Stomach (tissue), 9 donors: ENCODE data around the gene SF3B1. TPM values are rescaled to one million over a fixed set of nuclear protein-coding genes. Genes with fewer than 3 reads are reported as not detected.
A peak's percentile ranks its signal among the peaks of the same experiment; 100 is the strongest.
"Not testable (repeated sequence)": the region's sequence is repeated elsewhere in the genome, so short reads cannot be mapped to it uniquely, and the experiment has no call there.

Experiments
- DNase-seq, 2 donors: peaks; one replicate each; pipeline versions ENCODE4 v3.0.0 to v3.0.0-alpha.2; 2013 to 2019
- H3K27ac ChIP-seq, 5 donors: fragments of 200-600 bp in 4 of 5; sonication (generic) in 4 of 5; one replicate each; pipeline ENCODE4 v1.5.1; 2013 to 2019; ENCODE audit warnings: mild to moderate bottlenecking in 1 of 5, moderate library complexity in 1 of 5
- H3K27me3 ChIP-seq, 3 donors: fragments of 200-600 bp; sonication (generic); one replicate each; pipeline ENCODE4 v1.5.1; 2017 to 2019; ENCODE audit warnings: mixed run types in 1 of 3
- H3K36me3 ChIP-seq, 4 donors: fragments of 200-600 bp; sonication (generic); 1 replicate in 3 of 4; 2 replicates in 1 of 4; pipeline ENCODE4 v1.5.1; 2016 to 2019
- H3K4me1 ChIP-seq, 4 donors: fragments of 200-600 bp; sonication (generic); one replicate each; pipeline ENCODE4 v1.5.1; 2016 to 2019
- H3K4me3 ChIP-seq, 4 donors: fragments of 200-600 bp; sonication (generic) in 3 of 4; one replicate each; pipeline ENCODE4 v1.5.1; 2016 to 2019; ENCODE audit warnings: mild to moderate bottlenecking in 1 of 4
- H3K9me3 ChIP-seq, 4 donors: fragments of 200-600 bp; sonication (generic); one replicate each; pipeline ENCODE4 v1.5.1; 2016 to 2019
- EP300 ChIP-seq: sonication (generic); formaldehyde crosslinking; IDR thresholded peaks from one replicate; pipeline ENCODE4 v1.6.1; 2017; ENCODE audit warnings: antibody characterized with exemption
- POLR2A ChIP-seq, 4 donors: fragments of 450-650 bp; IDR thresholded peaks; one replicate each; pipeline ENCODE4 v1.6.1; 2016; ENCODE audit warnings: antibody characterized with exemption in 4 of 4, control low read depth in 2 of 4, mild to moderate bottlenecking in 1 of 4, moderate library complexity in 1 of 4
- POLR2AphosphoS5 ChIP-seq, 3 donors: sonication (generic); formaldehyde crosslinking; IDR thresholded peaks; one replicate each; pipeline ENCODE4 v1.6.1; 2016; ENCODE audit warnings: antibody characterized with exemption in 3 of 3
- WGBS, 5 donors: extraction: QIAGEN DNeasy Blood & Tissue Kit in 3 of 5; methylation state at CpG; one replicate each; pipeline versions ENCODE4 v1.1.5 to v1.1.7; 2013 to 2018; 5-methylcytosine and 5-hydroxymethylcytosine counted together
- intact Hi-C: fragments of 100-400 bp; cut with DNase I; formaldehyde crosslinking; loops from one replicate; pipeline ENCODE4 v1.15.1; 2023; ENCODE audit warnings: low total_unique reads
- polyA plus RNA-seq, 3 donors: library from polyadenylated mRNA; stranded (reverse); fragments of 200-250 nt; gene quantifications; one replicate each; pipeline ENCODE4 v1.2.3, GENCODE V29; 2013
- total RNA-seq, 5 donors: library from RNA; depleted of rRNA; stranded (reverse); fragments of >200 nt; gene quantifications; one replicate each; pipeline versions ENCODE4 v1.1.0 to v1.2.3, GENCODE V29; 2014 to 2016
- TF ChIP-seq, protein P1 (sequence below), 7 experiments: fragments of 450-650 bp in 4 of 7; fragments of 200-600 bp in 3 of 7; sonication (generic) in 3 of 7; IDR thresholded peaks; one replicate each; pipeline ENCODE4 v1.5.1; 2016 to 2019; ENCODE audit warnings: antibody characterized with exemption in 7 of 7, control low read depth in 2 of 7, mild to moderate bottlenecking in 1 of 7
- donor health status: healthy with polysubstance abuse.
- donor health status: Bipolar disorder and iron deficiency.
- donor health status: healthy.

The SF3B1 gene
- total and polyA plus RNA-seq, 8 donors = 47.4 to 520 (median 245) TPM

DNA sequence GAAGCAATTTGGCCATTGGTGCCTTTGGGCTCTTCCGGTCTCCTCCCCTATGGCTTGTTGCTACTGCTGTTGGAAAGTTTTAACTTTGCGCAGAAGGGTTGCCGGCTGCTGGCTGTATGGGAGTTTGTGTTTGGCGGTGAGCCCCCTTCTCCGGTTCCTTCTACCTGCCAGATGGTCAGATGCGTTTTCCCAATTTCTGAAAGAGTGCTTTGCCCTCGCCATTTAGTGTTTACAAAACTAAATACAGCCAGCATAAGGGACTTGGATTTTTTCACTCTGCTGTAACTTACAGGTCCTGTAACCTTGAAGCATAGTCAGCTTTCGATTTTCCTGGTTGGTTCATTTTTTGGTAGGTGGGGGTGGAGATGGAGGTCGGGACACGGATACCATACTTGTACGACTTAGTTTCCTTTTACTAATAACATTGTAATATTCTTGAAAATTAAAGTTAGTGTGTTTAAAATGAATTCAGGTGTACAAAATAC, 19.1 kb upstream of the SF3B1 start:
- Histone ChIP-seq H3K27ac (peak overlapping the region; percentile 97 to 99 (median 99)), H3K27me3 (no peaks in the 10 kb centered on the region), H3K36me3 (peaks cover 0 to under 1% (median 0%) of the 10 kb centered on the region in 4 donors), H3K4me3 (peak overlapping the region; percentile 60 to 76 (median 66)), H3K4me1 (peaks cover 12 to 50% (median 34%) of the 10 kb centered on the region in 4 donors), H3K9me3 (no peaks in the 10 kb centered on the region)
- WGBS, 5 donors = 0 to 2% (median 0%) methylated on average over 11 of the region's 11 CpGs
- TF ChIP-seq POLR2AphosphoS5 (IDR thresholded peaks at IDR 0.05) = peak; percentile 58 to 82 (median 66)
- TF ChIP-seq EP300 = no peak
- TF ChIP-seq POLR2A (IDR thresholded peaks at IDR 0.05) = no peak
- intact Hi-C loops = no loop called here
- DNase-seq = peak; percentile 70 to 94

DNA sequence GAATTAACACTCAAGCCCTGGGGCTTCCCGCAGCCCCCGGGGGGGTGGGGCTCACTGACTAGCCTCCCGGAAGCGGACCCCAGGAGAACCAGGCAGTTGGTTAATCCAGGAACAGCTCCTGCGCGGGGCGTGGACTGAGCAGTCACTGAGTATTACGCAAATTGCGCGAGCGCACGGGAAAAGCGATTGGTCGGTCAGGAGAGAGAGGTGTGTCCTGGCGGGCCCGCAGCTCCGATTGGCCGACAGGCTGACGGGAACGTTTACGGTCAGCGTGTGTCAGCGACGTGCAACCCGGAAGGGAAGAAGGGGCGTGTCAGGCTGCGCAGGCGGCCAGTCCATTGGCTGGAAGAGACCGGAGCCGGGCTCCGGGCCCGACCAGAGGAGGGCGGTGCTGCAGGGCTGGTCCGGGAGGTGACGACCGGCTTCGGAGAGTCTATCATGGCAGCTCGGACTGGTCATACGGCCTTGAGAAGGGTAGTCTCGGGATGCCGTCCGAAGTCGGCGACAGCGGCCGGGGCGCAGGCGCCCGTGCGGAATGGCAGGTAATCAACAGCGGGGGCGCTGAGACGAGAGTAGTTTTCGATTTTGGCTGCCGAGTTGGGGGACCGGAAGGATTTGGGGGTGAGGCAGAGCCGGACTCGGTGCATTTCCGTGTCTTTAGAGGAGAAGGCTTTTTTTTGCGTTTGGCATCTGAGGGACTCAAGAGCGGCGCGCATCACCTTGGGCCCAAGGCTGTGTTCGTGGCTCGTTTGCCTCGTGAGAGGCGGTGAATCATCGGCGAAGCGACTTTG, 18.5 kb upstream of the SF3B1 start, which contains the start of gene COQ10B:
Gene COQ10B (plus strand): TSS at position 430 of the 791 bp plus-strand sequence. CDS start 9 bp downstream, at position 439.
- no peaks in the 10 kb centered on the region for H3K9me3 ChIP-seq
- peak; percentile 99 to 100 for DNase-seq
- TF ChIP-seq EP300 = no peak
- TF ChIP-seq, protein P1, sequence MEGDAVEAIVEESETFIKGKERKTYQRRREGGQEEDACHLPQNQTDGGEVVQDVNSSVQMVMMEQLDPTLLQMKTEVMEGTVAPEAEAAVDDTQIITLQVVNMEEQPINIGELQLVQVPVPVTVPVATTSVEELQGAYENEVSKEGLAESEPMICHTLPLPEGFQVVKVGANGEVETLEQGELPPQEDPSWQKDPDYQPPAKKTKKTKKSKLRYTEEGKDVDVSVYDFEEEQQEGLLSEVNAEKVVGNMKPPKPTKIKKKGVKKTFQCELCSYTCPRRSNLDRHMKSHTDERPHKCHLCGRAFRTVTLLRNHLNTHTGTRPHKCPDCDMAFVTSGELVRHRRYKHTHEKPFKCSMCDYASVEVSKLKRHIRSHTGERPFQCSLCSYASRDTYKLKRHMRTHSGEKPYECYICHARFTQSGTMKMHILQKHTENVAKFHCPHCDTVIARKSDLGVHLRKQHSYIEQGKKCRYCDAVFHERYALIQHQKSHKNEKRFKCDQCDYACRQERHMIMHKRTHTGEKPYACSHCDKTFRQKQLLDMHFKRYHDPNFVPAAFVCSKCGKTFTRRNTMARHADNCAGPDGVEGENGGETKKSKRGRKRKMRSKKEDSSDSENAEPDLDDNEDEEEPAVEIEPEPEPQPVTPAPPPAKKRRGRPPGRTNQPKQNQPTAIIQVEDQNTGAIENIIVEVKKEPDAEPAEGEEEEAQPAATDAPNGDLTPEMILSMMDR (IDR thresholded peaks at IDR 0.05) = peak in 2 of 7 experiments; percentile 20 to 42
- TF ChIP-seq POLR2AphosphoS5 (IDR thresholded peaks at IDR 0.05) = peak; percentile 92 to 96 (median 95)
- peak in 2 of 4 donors; percentile 72 to 85 for TF ChIP-seq POLR2A (IDR thresholded peaks at IDR 0.05)
- peak within 1 kb of the TSS; percentile 60 to 76 (median 66) for H3K4me3 ChIP-seq
- H3K4me1 ChIP-seq = peaks cover 12 to 44% (median 31%) of the 10 kb centered on the region in 4 donors
- H3K36me3 ChIP-seq = no peaks in the 10 kb centered on the region
- 0 to 1% (median 0%) methylated on average over 66 to 70 of the region's 70 CpGs for WGBS, 5 donors
- peak within 1 kb of the TSS; percentile 97 to 99 (median 99) for H3K27ac ChIP-seq
- H3K27me3 ChIP-seq = no peaks in the 10 kb centered on the region
- intact Hi-C loops = no loop called here

DNA sequence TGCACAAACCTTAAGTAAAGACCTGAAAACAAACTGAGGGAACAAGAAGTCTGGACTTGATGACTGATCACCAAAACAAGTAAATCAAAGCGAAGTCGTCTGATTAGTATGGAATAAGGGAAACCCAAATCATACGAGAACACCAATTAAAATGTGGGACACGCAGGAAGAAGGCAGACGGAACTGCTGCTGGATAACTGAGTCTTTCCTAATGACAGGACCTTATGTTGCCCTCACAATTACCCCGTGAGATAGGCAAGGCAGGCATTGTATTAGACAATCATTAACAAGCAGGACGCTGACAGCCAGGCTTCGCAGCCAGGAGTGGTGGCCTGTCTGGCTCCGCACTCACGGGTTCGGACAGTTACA, 17.9 kb upstream of the SF3B1 start:
- WGBS, 5 donors = 1 to 4% (median 3%) methylated on average over 6 to 11 of the region's 11 CpGs

DNA sequence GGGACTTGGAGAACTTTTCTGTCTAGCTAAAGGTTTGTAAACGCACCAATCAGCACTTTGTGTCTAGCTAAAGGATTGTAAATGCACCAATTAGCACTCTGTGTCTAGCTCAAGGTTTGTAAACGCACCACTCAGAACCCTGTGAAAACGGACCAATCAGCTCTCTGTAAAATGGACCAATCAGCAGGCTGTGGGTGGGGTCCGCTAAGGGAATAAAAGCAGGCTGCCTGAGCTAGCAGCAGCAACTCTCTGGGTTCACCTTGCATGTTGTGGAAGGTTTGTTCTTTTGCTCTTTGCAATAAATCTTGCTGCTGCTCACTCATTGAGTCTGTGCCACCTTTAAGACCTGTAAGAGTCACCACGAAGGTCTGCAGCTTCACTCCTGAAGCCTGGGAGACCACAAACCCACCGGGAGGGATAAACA, 16.1 kb upstream of the SF3B1 start:
- H3K27me3 ChIP-seq, H3K9me3 ChIP-seq, H3K36me3 ChIP-seq, intact Hi-C loops, DNase-seq, H3K4me3 ChIP-seq, H3K27ac ChIP-seq: not testable (repeated sequence)
- peaks cover 12 to 22% (median 18%) of the 10 kb centered on the region in 4 donors for H3K4me1 ChIP-seq
- WGBS, 5 donors = 82 to 90% (median 87%) methylated on average over 6 of the region's 6 CpGs

More for the DNA sequence above, 17.9 kb upstream of the SF3B1 start:
- Histone ChIP-seq H3K9me3 (no peaks in the 10 kb centered on the region), H3K27me3 (no peaks in the 10 kb centered on the region), H3K4me3 (peak overlapping the region; percentile 60 to 76 (median 66)), H3K36me3 (no peaks in the 10 kb centered on the region), H3K4me1 (peaks cover 12 to 38% (median 28%) of the 10 kb centered on the region in 4 donors), H3K27ac (peak overlapping the region; percentile 95 to 99 (median 99))
- no peak for DNase-seq
- TF ChIP-seq EP300 (peak; percentile 17), POLR2AphosphoS5 (IDR thresholded peaks at IDR 0.05) (no peak), POLR2A (IDR thresholded peaks at IDR 0.05) (peak in 1 of 4 donors; percentile 56)
- TF ChIP-seq, protein P1 (IDR thresholded peaks at IDR 0.05) = no peak
- intact Hi-C loops = no loop called here

DNA sequence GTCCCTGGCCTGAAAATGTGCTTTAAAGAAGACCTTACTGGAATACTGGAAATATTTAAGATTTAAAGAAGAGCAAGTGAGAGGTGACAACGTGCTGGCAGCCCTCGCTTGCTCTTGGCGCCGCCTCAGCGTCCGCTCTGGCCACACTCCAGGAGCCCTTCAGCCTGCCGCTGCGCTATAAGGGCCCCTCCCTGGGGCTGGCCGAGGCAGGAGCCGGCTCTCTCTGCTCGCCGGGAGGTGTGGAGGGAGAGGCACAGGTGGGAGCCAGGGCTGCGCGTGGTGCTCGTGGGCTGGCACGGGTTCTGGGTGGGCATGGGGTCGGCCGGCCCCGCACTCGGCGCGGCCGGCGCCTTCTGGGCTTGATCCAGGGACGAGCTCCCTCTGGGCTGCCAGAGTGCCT, 15.6 kb upstream of the SF3B1 start:
- TF ChIP-seq EP300 (no peak), POLR2A (IDR thresholded peaks at IDR 0.05) (no peak), POLR2AphosphoS5 (IDR thresholded peaks at IDR 0.05) (no peak)
- TF ChIP-seq, protein P1 (IDR thresholded peaks at IDR 0.05) = no peak
- Histone ChIP-seq H3K4me3 (no peak overlapping the region), H3K9me3 (no peaks in the 10 kb centered on the region), H3K4me1 (peaks cover 10 to 18% (median 15%) of the 10 kb centered on the region in 4 donors), H3K36me3 (no peaks in the 10 kb centered on the region), H3K27me3 (no peaks in the 10 kb centered on the region), H3K27ac (no peak overlapping the region)
- 86 to 97% (median 89%) methylated on average over 19 to 25 of the region's 25 CpGs for WGBS, 5 donors
- no peak for DNase-seq
- intact Hi-C loops = no loop called here
